GM23248 (cell line): Measurements from ENCODE around the gene ST13. TPM values are rescaled to one million over a fixed set of nuclear protein-coding genes. Genes with fewer than 3 reads are reported as not detected.

Experiments
- DNase-seq: peaks from one replicate; pipeline ENCODE4 v3.0.0-alpha.2; 2015
- H2AFZ ChIP-seq: fragments of 200-600 bp; sonication (generic); 2 replicates; pipeline ENCODE4 v1.6.1; 2016; ENCODE audit warnings: antibody characterized with exemption
- H3F3A ChIP-seq: fragments of 200-600 bp; sonication (generic); 2 replicates; pipeline ENCODE4 v1.6.1; 2016; ENCODE audit warnings: mild to moderate bottlenecking, antibody characterized with exemption, mixed run types; ENCODE audit not compliant: insufficient read depth
- H3K27ac ChIP-seq: fragments of 200-600 bp; sonication (generic); 2 replicates; pipeline ENCODE4 v1.5.1; 2016; ENCODE audit warnings: mild to moderate bottlenecking
- H3K27me3 ChIP-seq: fragments of 200-600 bp; sonication (generic); replicated peaks from 2 replicates; pipeline ENCODE4 v1.6.1; 2016; ENCODE audit warnings: mild to moderate bottlenecking; ENCODE audit not compliant: insufficient read depth
- H3K36me3 ChIP-seq: fragments of 200-600 bp; sonication (generic); 2 replicates; pipeline ENCODE4 v1.6.1; 2016; ENCODE audit warnings: low read depth, mild to moderate bottlenecking
- H3K4me1 ChIP-seq: fragments of 200-600 bp; sonication (generic); 2 replicates; pipeline ENCODE4 v1.6.1; 2016; ENCODE audit warnings: mild to moderate bottlenecking; ENCODE audit not compliant: insufficient read depth
- H3K4me2 ChIP-seq: fragments of 200-600 bp; sonication (generic); one replicate; pipeline ENCODE4 v1.6.1; 2016; ENCODE audit warnings: mild to moderate bottlenecking; ENCODE audit not compliant: unreplicated experiment
- H3K4me3 ChIP-seq: fragments of 200-600 bp; sonication (generic); 2 replicates; pipeline ENCODE4 v1.5.1; 2016; ENCODE audit warnings: mild to moderate bottlenecking
- H3K79me2 ChIP-seq: fragments of 200-600 bp; sonication (generic); 2 replicates; pipeline ENCODE4 v1.6.1; 2016; ENCODE audit warnings: mild to moderate bottlenecking; ENCODE audit not compliant: insufficient read depth
- H3K9ac ChIP-seq: fragments of 200-600 bp; sonication (generic); 2 replicates; pipeline ENCODE4 v1.6.1; 2016; ENCODE audit warnings: mild to moderate bottlenecking
- H3K9me2 ChIP-seq: fragments of 200-600 bp; sonication (generic); 2 replicates; pipeline ENCODE4 v1.6.1; 2016; ENCODE audit warnings: mixed run types, mild to moderate bottlenecking, moderate library complexity; ENCODE audit not compliant: insufficient read depth
- H3K9me3 ChIP-seq: fragments of 200-600 bp; sonication (generic); one replicate; pipeline ENCODE4 v1.6.1; 2017; ENCODE audit warnings: low read depth
- H4K20me1 ChIP-seq: fragments of 200-600 bp; sonication (generic); 2 replicates; pipeline ENCODE4 v1.6.0; 2016; ENCODE audit not compliant: insufficient read depth
- EZH2 ChIP-seq: fragments of 200-600 bp; sonication (generic); IDR thresholded peaks from 2 replicates; pipeline ENCODE4 v1.6.1; 2018; ENCODE audit warnings: antibody characterized with exemption, mild to moderate bottlenecking; ENCODE audit not compliant: insufficient read depth, poor library complexity, severe bottlenecking
- EZH2phosphoT487 ChIP-seq: fragments of 200-600 bp; sonication (generic); IDR thresholded peaks from 2 replicates; pipeline ENCODE4 v1.6.1; 2018; ENCODE audit warnings: antibody characterized with exemption, moderate library complexity, mild to moderate bottlenecking, low read depth; ENCODE audit not compliant: insufficient read depth
- WGBS, 2 experiments: methylation state at CpG; one replicate each; pipeline ENCODE4 v1.1.6; 2015 to 2017; ENCODE audit warnings: low lambda C conversion rate in 2 of 2, low coverage in 1 of 2; ENCODE audit errors: missing lambda C conversion rate in 2 of 2; 5-methylcytosine and 5-hydroxymethylcytosine counted together
- in situ Hi-C: fragments of 300-500 bp; cut with MboI; formaldehyde crosslinking; loops from 2 replicates; pipeline ENCODE4 v1.15.0; 2020
- polyA plus RNA-seq: library from polyadenylated mRNA; unstranded; fragments of >200 nt; fragmentation: Nextera tagmentation; extraction: Ambion mirVana; gene quantifications from 2 replicates; pipeline ENCODE4 v1.2.1, GENCODE V29; 2016
- total RNA-seq: library from RNA; depleted of rRNA; stranded (reverse); fragments of >200 nt; shearing (Covaris generic); gene quantifications from 2 replicates; pipeline ENCODE4 v1.2.3, GENCODE V29; 2014; rRNA removed

ST13 gene
- 117 and 141 TPM in 2 replicates for total RNA-seq
- 161 and 174 TPM in 2 replicates for polyA plus RNA-seq

DNA sequence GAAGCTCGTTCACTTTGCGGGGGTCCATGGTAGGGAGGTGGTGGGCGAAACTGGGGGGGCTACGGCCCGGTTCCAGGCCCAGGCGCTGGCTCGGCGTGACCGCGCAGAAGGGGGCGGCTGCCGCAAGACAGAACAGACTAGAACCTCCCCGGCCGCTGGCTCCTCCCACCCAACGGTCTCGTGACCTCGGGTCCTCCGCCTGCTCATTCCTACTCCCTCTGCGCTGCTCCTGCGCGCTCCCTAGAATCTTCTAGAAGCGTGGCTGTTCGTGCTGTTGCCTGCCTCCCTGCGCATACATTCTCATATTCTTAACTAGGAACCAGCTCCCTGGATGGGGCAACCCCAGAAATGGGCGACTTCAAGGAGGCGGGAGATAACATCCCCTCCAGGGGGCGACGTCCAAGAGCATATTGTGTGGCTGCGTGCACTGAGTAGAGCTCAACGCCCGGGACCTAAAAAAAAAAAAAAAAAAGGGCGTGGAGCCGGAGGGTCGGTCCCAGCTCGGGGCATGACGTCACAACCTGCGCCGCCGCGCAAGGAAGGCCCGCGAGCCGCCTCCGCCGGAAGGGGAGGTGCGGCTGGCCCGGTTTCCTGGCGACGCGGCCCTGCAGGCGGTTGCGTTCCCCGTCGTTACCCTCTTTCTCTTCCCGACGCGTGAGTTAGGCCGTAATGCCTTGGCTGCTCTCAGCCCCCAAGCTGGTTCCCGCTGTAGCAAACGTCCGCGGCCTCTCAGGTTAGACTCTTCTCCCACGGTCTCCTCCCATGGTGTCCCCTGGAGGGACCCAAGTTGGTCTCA, at the start of gene ST13, which contains the start of gene XPNPEP3:
ST13 (minus strand) TSS at position 127 of the 796 bp plus-strand sequence; CDS start at position 28, 99 bp downstream.
XPNPEP3 (plus strand) TSS at position 636 of the 796 bp plus-strand sequence; CDS start at position 670, 34 bp downstream.
- peak within 1 kb of the TSS; percentile 100 for H3K9ac ChIP-seq
- 0% methylated on average over 61 to 63 of the region's 63 CpGs for WGBS, 2 experiments
- H3K36me3 ChIP-seq: peaks cover 6% of the 10 kb centered on the region; the same call in 1 of the 2 replicates
- no peaks in the 10 kb centered on the region for H3K9me2 ChIP-seq
- TF ChIP-seq EZH2phosphoT487 (no peak), EZH2 (no peak)
- H3K4me3 ChIP-seq: peak within 1 kb of the TSS; percentile 100
- H4K20me1 ChIP-seq: peaks cover 6% of the 10 kb centered on the region; the same call in 1 of the 2 replicates
- peak within 1 kb of the TSS; percentile 92 for H2AFZ ChIP-seq
- H3K27ac ChIP-seq: peak within 1 kb of the TSS; percentile 99
- DNase-seq: peak; percentile 98
- in situ Hi-C loops: no loop called here
- H3K27me3 ChIP-seq: no peaks in the 10 kb centered on the region
- peaks cover 30% of the 10 kb centered on the region; the same call in 1 of the 2 replicates for H3F3A ChIP-seq
- H3K4me2 ChIP-seq: peak within 1 kb of the TSS; percentile 86
- peaks cover 50% of the 10 kb centered on the region for H3K4me1 ChIP-seq
- H3K79me2 ChIP-seq: peaks cover 95% of the 10 kb centered on the region
- H3K9me3 ChIP-seq: no peaks in the 10 kb centered on the region

DNA sequence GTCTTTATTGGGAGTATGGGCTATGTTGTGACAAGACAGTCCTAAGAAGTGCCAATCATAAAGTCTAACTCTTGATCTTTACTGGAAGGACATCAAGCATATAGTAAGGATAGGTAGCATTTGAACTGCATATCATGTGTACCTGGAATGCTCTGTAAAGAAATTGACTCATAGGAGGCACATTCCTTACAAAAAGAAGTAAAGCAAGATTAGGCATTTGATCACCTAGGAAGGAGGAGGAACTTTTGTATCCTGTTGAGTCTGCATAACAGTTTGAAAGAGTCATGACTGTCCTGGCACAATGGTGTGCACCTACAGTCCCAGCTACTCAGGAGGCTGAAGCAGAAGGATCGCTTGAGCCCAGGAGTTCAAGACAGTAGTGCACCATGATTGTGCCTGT, 47.7 kb upstream of the ST13 start:
- H3K36me3 ChIP-seq: peaks cover 12% of the 10 kb centered on the region; the same call in 1 of the 2 replicates
- H3K79me2 ChIP-seq: no peaks in the 10 kb centered on the region
- no peaks in the 10 kb centered on the region for H3F3A ChIP-seq
- 100% methylated on average over 1 of the region's 1 CpG for WGBS, 2 experiments
- no peaks in the 10 kb centered on the region for H3K4me1 ChIP-seq
- no peak for TF ChIP-seq EZH2phosphoT487
- TF ChIP-seq EZH2: no peak
- no peak for DNase-seq
- in situ Hi-C loops: no loop called here
- H3K9me3 ChIP-seq: no peaks in the 10 kb centered on the region
- H3K9me2 ChIP-seq: no peaks in the 10 kb centered on the region
- no peak overlapping the region for H3K9ac ChIP-seq
- no peak overlapping the region for H2AFZ ChIP-seq
- no peak overlapping the region for H3K27ac ChIP-seq
- no peak overlapping the region for H3K4me3 ChIP-seq
- H4K20me1 ChIP-seq: no peaks in the 10 kb centered on the region
- H3K4me2 ChIP-seq: no peak overlapping the region
- H3K27me3 ChIP-seq: no peaks in the 10 kb centered on the region

DNA sequence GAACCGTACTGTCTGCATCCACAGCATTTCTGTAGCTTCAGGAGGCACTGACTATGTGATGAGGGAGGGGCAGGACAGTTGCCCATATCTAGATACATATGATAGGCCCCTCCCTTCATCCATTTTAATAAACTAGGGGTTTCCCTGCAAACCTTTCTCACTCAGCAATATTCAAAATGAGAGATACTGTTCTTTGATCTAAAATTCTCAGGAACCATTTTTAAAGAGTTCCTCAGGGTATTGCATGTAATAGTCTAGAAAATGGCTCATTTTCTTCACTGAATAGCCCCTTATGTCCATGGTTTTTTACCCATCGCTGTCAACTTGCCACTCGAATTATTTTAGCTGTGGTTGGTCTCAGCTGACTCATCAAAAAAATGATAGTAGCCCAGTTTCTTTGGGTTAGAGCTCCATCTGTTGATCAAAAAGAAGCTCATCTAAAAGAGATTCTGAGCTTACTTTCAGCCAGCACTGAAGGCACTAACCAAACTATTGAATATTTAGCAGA, 42.5 kb upstream of the ST13 start:
- peak; percentile 78 for DNase-seq
- H2AFZ ChIP-seq: no peak overlapping the region; the same call in 1 of the 2 replicates
- H3K9me3 ChIP-seq: no peaks in the 10 kb centered on the region
- no peaks in the 10 kb centered on the region for H4K20me1 ChIP-seq
- H3K9me2 ChIP-seq: no peaks in the 10 kb centered on the region
- H3F3A ChIP-seq: no peaks in the 10 kb centered on the region
- H3K27me3 ChIP-seq: no peaks in the 10 kb centered on the region
- TF ChIP-seq EZH2: no peak
- TF ChIP-seq EZH2phosphoT487: no peak
- 0 out of 2 replicates have a peak, but pooled peaks cover 3% of the 10 kb centered on the region for H3K36me3 ChIP-seq
- in situ Hi-C loops: no loop called here
- H3K4me2 ChIP-seq: no peak overlapping the region
- H3K27ac ChIP-seq: no peak overlapping the region
- no peaks in the 10 kb centered on the region for H3K4me1 ChIP-seq
- H3K9ac ChIP-seq: no peak overlapping the region
- H3K79me2 ChIP-seq: no peaks in the 10 kb centered on the region
- no peak overlapping the region for H3K4me3 ChIP-seq
- 35 to 36% methylated on average over 3 of the region's 3 CpGs for WGBS, 2 experiments

DNA sequence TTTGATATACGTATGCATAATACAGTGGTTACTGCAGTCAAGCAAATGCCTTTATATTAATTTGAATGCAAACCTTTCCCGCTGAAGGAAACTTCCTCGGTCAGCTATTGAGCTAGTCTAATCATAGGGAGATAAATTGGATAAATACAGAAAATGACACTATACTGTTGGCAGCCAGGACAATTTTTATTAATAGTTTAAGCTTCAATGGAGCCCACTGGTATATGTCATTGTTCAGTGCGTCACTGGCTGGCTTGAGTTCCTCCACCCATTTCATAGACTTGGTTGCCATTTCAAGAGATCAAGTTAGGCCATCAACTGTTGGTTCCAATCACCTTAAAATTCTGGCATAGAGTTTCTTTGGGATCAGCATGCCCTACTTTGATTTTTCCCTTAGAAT, 38.0 kb upstream of the ST13 start:
- Histone ChIP-seq H3K4me2 (no peak overlapping the region), H4K20me1 (no peaks in the 10 kb centered on the region), H3K4me1 (no peaks in the 10 kb centered on the region), H2AFZ (no peak overlapping the region), H3K9ac (no peak overlapping the region), H3K9me3 (no peaks in the 10 kb centered on the region), H3K4me3 (no peak overlapping the region), H3K9me2 (no peaks in the 10 kb centered on the region), H3K36me3 (peaks cover 3% of the 10 kb centered on the region; the same call in 1 of the 2 replicates), H3K27me3 (no peaks in the 10 kb centered on the region), H3F3A (peaks cover 6% of the 10 kb centered on the region; the same call in 1 of the 2 replicates), H3K27ac (no peak overlapping the region), H3K79me2 (no peaks in the 10 kb centered on the region)
- in situ Hi-C loops: no loop called here
- TF ChIP-seq EZH2phosphoT487: no peak
- no peak for TF ChIP-seq EZH2
- WGBS, 2 experiments: 97 to 99% methylated on average over 4 of the region's 4 CpGs
- no peak for DNase-seq
